Stimulated activated CD4-positive, alpha-beta T cell treated with anti-CD3 and anti-CD28 coated beads, Interleukin-1b, Interleukin-23, amount 100 ng/mL, for 1 hour (primary cell): ENCODE results near the gene MON2.
"Not testable (repeated sequence)": the region's sequence is repeated elsewhere in the genome, so short reads cannot be mapped to it uniquely, and the experiment has no call there.

Experiments used
- DNase-seq, 2 donors: peaks; one replicate each; pipeline ENCODE4 v3.0.0-alpha.2; 2020; ENCODE audit warnings: low read depth in 2 of 2

Gene MON2

DNA sequence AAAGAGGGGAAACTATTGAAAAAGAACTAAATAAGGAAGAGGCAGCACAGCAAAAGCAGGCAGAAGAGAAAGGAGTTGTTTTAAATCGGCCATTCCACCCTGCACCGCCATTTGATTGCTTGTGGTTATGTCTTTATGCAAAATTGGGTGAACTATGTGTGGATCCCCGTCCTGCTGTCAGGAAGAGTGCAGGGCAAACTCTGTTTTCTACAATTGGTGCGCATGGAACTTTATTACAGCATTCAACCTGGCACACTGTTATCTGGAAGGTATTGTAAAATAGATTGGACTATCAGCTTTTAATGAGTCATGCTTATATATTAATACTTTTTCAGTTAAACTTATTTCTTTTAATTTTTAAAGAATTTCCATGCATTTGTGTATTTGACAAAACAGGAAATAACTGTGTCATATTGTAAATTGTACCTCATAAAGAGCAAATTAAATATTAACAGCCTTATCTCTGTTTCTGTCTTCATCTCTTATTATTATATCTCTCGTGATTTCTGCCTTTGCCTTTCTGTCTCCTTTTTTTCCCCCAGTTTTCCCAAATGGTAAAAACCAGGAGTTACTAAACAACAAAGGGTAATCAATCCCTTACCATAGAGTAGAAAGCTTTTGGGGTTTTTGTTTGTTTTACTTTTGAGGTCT lies 86.4 kb downstream of the MON2 start:
- DNase-seq, result no peak

DNA sequence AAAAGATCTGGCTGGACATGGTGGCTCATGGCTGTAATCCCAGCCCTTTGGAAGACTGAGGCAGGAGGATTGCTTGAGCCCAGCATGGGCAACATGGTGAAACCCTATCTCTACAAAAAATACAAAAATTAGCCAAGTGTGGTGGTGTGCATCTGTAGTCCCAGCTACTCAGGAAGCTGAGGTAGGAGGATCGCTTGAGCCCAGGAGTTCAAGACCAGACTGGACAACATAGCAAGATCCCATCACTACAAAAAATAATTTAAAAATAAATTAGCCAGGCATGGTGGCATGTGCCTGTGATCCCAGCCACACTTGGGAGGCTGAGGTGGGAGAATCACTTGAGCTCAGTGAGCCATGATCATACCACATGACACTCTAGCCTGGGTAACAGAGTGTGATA lies 92.7 kb downstream of the MON2 start:
- DNase-seq, result not testable (repeated sequence)

DNA sequence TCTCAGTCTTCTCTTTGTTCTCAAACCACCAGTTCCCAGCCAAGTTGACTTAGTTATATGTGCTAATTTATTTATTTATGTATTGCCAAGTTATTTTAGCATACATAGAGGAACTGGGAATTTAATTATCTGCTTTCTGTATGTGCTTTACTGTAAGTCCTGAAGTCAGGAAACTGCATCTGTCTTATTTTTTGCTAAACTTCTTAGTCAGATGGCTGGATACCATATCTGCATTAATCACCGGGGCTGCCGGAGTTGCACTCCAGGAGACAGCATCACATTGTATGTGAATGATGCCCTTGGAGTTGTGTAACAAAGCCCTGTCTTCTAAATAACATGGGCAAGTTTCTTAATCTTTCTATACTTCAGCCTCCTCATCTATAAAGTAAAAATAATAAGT lies 96.2 kb downstream of the MON2 start:
- no peak for DNase-seq

DNA sequence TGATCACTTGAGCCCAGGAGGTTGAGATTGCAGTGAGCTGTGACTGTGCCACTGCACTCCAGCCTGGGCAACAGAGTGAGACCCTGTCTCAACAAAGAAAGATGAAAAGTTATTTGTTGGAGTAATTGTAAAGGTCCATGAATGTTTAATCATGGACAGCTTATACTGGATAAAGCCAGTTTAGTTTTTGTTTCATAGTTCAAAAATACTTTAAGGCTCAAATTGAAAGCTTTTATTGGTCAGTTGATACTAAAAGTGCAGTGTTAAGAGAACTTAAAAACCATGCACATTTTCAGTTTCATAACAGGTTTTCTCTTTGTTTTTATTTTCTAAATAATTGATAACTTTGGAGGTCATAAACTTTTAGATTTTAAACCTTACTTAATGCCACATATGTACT lies 108.4 kb downstream of the MON2 start:
- DNase-seq, result no peak

DNA sequence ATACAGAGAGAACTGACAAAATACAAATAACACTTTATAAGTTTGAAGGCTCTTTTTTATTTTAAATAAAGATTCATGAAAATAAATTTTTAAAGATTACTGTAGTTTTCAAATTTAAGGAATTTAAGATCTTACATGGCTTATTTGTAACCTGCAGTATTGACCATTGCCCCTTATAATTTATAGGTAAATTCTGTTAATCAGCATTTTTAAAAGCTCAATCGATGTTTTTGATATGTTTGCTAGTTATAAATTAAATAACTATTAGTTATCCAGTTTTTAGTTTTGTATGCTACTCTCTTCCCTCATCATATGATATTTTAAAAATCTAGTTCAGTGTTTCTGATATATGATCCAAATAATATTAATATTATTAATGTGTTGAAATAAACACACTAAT lies 109.9 kb downstream of the MON2 start:
- DNase-seq, result no peak

DNA sequence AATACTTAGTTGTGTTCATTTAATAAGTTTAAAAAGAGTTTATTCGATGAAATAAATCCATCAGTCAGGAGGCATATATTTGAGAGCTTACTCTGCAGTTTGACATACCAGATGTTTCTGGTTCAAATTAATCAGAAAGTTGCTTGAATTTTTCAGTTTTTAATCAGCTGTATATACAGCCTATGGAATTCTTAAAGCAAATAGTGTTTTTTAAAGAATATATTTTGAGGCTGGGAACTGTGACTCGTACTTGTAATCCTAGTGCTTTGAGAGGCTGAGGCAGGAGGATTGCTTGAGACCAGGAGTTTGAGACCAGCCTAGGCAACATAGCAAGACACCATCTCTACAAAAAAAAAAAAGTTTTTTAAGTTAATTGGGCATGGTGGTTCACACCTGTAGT lies 112.1 kb downstream of the MON2 start:
- DNase-seq, result no peak

DNA sequence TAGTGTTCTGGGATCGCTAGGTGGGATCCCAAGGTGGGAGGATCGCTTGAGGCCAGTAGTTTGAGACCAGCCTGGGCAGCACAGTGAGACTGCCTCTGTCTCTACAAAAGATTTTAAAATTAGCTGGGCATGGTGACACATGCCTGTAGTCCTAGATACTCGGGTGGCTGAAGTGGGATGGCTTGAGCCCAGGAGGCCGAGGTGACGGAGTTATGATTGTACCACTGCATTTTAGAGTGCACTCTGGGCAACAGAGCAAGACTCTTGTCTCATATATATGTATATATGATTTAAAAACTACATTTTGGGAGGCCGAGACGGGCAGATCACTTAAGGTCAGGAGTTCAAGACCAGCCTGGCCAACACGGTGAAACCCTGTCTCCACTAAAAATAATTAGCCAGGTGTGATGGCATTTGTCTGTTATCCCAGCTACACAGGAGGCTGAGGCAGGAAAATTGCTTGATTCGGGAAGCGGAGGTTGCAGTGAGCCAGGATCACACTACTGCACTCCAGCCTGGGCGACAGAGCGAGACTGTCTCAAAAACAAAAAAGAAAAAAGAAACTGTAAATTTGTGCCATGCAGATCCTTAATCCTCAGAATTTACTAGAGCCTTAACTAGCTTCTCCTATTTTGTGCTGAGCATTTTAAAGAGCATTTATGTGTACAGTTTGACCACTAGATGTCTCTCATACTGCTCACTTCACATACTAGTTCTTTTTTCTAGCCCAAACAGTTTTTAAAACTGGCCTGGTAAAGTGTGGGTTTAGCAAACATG lies 114.8 kb downstream of the MON2 start:
- DNase-seq, result no peak

DNA sequence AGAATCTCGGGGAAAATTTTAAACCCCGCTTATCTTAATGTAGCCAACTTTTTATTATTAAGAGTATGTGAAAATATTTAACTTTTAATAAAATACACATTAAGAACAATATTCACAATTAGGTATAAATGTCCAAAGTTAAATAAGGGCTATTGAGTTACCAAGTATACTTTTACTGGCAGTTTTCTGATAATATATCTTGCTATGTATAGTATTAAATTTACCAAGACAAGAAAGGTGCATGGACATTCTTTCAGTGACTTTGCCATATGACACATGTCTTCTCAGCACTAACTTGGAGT lies 115.4 kb downstream of the MON2 start:
- DNase-seq, result no peak

DNA sequence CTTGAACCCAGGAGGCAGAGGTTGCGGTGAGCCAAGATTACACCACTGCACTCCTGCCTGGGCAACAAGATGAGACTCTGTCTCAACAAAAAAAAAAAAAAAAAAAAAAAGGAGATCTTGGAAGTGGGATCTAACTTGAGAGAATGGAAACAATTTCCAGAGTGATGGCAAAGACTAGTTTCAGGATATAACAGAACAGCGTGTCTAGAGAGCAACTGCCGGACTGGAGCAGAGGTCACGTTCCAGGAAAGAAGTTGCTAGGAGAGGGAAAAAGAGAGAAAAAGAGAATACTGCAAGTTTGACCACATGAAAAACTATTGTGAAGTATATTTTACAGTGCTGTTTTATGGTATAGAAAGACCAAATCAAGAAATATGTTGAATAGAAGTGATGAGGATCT lies 118.0 kb downstream of the MON2 start:
- DNase-seq, result no peak

DNA sequence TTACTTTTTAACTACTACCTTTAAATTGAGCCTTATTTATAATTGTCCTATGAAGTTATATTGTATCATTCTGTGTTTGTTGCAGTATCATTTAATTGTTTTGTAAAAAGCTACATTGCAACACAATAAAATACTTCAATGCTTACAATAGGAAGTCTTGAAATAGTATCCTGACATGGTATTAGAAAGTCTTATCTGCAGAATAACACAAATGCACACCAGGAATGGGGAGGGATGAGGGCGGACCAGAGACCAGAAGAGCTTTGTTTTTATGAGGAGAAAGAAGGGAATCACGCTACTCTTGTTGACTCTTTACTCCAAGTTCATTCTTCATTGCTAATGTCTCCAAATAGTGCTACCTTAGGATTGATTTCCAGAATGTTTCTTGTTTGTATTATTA lies 120.2 kb downstream of the MON2 start:
- DNase-seq, result no peak

DNA sequence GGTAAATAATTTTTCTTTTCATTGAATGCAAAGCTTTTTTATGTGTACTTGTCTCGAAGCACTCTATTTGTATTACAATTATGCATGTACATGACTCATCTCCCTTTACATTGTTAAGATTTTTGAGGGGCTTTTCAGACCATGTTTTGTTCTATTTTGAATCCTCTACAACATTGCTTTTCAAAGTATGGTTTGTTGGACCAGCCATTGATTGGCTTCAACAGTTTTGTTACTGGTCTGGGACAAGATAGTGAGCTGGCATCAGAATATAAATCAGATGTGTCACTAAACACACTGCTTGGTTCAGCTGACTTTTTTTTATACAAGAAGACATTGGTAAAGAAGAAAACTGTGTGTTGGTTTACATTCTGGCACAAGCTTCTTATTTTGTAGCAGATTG lies 122.3 kb downstream of the MON2 start:
- DNase-seq, result no peak

DNA sequence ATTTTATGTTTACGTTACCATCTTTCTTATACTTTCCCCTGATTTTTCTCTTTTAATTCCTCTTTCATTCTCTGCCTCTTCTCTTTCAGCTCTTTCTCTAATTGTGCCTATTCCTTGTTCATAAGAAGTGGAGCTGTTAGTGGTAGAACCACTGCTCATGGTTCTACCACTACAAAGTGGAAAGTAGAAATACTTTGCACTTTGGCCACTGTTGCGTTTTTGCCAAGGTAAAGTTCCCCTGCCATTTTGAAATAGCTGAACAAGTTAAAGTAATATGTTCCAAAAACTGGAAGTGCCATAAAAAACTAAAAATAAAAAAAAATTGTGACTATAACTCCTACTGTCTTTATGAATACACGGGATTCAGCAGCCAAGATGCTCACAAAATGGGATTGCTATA lies 130.6 kb downstream of the MON2 start:
- no peak for DNase-seq

DNA sequence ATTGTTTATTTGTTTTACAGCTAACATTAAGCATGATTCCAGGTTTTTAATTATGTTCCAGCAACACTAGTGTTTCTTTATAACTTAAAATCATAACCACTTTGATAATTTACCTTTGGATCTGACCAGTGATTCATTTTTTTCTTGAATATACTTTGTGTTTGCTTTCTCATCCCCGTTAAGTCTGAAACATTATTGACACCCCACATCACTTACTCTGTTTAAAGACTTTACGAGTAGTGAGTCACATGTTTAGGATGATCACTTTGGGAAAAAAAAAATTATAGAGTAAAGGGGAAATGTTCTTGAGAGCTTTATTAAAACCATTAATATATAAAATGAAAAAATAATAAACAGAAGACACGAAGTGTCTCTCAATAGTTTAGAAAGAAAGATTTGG lies 132.2 kb downstream of the MON2 start:
- no peak for DNase-seq

DNA sequence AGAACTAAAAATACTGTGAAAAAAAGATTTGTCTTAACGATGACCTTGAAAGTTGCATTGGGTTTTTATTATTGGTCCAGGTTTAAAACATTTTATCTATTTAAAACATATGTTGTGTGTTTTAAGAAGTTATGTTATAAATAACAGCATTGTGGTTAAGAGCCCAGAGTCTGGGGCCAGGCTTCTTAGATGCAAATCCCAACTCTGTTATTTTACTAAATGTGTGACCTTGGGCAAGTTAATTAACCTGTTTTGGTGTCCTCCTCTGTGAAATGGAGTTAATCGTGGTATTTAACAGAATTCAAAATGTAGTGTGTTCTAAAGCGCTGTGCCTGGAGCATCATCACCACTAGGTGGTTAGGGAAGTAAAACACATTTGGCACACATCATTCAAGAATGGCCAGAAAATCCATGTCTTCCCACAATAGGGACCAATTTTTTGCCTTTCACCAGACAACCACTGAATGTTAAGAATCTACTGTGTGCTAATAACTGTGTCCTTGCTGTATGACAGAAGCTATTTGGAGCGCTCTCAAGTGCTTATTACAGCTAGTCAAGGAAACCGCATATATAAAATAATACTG lies 133.3 kb downstream of the MON2 start:
- DNase-seq, result no peak

DNA sequence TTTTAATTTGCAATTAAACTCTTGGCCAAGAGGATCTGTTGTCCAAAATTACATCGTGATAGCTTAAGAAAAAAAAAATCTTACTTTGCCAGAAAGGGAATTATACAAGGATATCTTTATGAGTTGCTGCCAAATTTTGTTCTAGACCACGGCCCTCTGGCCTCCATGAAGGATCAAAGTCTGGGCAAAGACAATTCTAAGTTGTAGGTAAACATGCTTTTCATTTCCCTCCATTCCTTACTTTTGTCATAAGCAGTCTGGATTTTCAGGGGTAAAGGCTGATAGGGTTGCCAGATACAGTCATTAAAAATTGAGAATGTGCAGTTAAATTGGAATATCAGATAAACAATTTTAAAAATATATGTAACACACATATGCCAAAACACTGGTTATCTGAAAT lies 135.1 kb downstream of the MON2 start:
- no peak for DNase-seq

DNA sequence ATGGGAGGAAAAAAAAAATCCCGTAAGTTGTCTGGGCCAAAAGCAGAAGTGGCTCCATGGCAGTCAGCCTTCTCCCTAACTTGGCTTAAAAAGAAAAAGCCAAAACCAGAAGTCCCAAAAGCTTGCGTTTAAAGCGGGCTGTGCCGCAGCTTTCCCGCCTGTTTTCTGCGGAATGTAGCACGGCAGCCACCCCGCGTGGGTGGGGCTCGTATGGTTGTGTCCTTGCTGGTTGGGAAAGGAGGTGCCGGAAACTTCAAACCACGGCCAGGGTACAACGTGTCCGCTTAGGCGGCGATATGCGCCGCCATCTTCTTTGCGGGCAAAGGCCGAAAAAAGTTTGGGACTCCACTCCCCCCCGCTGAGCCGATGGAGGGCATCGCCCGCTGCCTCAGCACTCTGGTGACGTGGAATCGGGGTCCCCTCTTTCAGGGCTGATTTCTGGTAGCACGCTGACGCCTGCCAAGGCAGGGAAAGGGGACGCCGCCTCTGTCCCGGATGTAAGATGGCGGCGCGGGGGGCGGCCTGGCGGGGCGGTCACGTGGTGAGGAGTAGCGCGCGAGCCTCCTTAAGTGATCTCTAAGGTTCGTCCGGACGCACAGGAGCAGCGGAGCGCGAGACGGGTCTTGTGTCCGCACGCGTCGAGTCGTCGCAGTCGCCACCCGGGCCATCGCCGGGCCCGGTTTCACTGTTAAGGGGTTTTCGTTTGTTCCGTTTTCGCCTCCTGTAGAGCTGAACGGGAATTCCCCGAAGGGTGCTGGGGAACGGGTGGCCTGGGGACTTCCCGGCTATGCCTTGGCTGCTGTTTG lies 135.8 kb downstream of the MON2 start:
- DNase-seq, result peak; percentile 61 to 68

DNA sequence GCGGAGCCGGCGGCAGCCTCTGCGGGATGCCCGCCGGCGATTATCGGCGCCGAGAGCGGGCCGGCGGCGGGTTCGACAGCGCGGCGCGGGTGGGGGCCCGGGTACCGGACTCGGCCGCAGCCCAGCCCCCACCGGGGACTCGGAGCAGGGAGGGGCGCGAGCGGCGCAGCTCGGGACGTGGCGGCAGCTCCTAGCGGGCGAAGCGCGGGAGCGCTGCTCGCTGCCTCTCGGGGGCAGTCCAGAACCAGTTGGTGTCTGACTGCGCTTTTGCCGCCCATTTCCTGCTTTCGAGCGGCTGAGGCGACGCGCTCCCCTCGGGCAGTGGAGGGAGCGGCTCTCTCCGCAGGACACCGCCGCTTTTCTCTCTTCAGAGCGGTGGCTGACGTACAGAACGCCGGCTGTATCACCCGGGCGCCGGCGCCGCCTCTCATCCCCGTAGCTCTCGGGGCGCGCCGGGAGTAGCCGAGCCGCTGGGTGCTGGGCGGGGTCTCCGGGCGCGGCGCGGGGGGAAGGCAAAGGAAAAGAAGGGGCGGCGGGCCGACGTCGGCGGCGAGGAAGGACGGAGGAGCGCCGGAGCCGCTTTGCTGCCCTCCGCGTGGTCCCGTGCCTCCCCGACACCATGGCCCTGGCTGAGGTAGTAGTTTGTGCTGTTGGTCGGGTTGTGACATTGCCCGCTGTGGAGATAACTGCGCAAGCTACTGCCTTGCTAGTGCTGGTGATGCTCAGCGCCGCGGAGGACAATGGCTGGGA lies 136.6 kb downstream of the MON2 start:
- DNase-seq, result peak; percentile 54 to 59

DNA sequence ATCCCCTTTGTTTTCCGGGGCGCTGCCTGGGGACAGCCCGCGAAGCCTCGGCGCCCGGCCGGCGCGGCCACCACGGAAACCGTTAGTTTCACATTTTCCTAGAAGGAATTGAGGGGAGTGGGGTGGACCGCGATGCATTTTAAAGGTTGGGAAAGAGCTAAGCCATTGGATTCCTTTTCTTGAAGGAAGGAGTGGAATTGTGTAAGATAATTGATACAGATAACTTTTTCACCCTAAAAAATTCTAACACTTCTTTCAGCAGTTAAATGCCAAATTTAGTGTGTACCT lies 137.1 kb downstream of the MON2 start:
- DNase-seq, result no peak

DNA sequence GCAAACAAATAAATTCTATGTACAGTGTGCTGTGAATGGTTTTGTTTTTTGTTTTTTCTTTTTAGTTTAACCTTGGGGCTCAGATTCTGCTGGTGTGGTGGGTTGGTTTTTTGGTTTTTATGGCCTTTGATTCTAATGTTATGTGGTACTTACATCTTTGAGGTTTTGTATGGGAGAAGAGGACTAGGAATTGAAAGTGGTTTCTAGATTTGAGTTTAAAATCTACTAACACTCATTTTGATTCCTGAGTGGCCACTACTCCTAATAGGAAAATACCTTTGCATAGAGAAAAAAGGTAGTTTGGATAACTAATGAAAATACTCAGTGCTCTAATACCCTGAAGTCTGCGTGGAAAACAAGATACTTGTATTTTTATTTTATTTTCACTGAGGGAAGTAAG lies 137.7 kb downstream of the MON2 start:
- DNase-seq, result no peak

DNA sequence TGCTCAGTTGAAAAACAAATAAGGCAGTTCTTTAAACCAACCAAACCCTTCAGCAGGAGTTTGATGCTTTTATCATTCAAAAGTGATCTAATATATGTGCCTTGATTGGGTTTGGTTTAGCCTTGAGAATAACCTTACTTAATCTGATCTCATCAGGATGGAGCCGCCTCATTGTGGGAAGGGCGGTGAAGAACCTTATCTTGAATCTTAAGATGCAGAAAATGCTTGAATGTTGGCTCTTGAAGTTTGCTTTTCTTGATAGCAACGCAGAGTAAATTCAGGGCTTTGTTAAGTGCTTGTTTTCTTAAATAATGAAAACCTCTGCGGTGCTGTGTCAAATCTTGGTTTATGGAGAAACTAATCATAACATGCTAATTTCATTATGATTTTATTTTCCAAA lies 138.2 kb downstream of the MON2 start:
- no peak for DNase-seq

DNA sequence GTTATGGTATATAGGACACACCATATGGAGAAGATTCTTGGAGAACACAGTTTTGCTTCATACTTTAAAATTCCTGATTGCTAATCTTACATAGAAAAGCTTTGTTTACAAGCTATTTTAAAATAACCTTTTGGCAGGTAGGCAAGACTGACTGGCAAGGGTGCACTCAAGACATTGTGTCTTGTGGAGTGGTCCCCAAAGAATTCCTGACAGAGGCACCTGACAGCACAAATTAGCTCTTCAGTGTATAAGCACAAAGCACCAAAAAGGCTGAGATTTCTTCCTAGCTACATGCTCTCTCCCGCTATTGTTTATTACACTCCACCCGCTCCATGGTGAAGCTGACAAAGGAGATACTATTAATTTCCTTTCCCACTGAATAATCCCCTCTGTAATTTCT lies 139.4 kb downstream of the MON2 start:
- DNase-seq, result no peak

DNA sequence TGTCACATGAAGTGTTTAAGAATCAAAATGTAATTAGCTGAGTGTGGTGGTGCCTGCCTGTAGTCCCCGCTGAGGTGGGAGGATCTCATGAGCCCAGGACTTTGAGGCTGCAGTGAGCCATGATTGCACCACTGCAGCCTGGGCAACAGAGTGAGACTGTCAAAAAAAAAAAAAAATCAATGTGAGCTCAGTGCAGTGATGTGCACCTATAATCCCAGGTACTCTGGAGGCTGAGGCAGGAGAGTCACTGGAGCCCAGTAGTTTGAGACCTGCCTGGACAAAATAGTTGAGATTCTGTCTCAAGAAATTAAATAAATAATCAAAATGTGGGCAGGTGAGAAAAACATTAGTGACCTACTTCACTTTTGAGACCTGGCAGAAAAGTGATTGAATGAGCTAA lies 140.0 kb downstream of the MON2 start:
- no peak for DNase-seq
